GM12873 (cell line): ENCODE results near the gene DIP2B.

Source experiments
- CTCF ChIP-seq: IDR thresholded peaks from 2 replicates; pipeline ENCODE4 v1.5.1; 2012; ENCODE audit warnings: low read depth, mild to moderate bottlenecking, moderate library complexity, low read length, control low read depth; ENCODE audit not compliant: insufficient read depth; ENCODE audit errors: missing control alignments

The DIP2B gene

GRCh38 chr12:50514526-50515276 is 9.9 kb downstream of the DIP2B start:
- no peak for TF ChIP-seq CTCF

DNA sequence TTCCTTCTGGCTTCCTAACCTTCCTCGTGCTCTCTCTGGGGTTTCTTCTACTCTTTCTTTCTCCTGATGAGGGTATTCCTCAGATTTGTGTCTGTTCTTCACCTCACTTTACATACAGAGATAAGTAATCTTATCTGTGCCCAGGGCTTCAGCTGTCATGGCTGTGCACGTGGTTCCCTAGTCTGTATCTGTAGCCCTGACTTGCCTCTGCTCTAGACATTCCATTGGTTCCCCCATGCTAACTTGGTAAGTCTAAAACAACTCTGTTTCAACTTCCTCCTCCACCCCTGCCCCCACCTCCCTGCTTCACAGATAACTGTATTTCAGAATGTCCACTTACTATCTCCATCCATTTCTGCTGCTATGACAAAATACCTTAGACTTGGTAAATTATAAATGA is 10.8 kb downstream of the DIP2B start:
- no peak for TF ChIP-seq CTCF

GRCh38 chr12:50517421-50518048 is 12.8 kb downstream of the DIP2B start:
- no peak for TF ChIP-seq CTCF

GRCh38 chr12:50518090-50518489 is 13.3 kb downstream of the DIP2B start:
- no peak for TF ChIP-seq CTCF

GRCh38 chr12:50519353-50519752 is 14.6 kb downstream of the DIP2B start:
- no peak for TF ChIP-seq CTCF

DNA sequence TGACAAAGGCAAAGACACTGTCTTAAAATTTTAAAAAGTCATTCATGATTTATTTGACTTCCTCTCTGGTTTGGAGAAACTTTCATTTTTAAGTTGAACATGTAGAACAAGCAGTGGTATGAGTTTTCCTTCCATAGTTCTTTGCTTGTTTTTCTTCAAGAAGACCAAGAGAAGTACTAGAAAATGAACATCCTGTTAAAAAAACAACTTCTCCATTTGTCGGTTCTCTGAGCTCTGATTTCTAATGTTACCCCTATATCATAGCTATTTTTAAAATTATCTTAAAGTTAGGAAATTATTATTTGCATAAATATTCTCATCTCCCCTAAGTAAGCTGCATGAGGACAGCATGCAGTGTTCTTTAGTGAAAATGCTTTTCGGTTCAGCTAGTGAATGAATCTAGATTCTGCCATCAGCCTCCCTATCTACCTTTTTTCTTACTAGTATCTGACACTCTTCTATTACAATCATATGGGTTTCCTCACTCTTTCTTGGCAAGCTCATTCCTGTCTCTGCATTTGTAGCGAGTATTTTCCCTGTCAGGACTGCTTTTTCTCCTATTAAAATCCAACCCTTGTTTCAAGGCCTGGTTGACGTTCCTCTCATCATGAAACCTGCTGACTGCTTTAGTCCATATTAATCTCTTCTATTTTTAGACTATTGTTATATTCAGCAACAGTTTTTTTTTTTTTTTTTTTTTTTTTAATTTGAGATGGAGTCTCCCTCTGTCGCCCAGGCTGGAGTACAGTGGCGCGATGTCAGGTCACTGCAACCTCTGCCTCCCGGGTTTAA is 15.8 kb downstream of the DIP2B start:
- no peak for TF ChIP-seq CTCF

- no peak for TF ChIP-seq CTCF
Measured at GRCh38 chr12:50523772-50524171, 19.0 kb downstream of the DIP2B start.
